ENCODE measurements around the gene MPP3.
"Not testable (repeated sequence)": the region's sequence is repeated elsewhere in the genome, so short reads cannot be mapped to it uniquely, and the experiment has no call there.

MPP3 gene, protein sequence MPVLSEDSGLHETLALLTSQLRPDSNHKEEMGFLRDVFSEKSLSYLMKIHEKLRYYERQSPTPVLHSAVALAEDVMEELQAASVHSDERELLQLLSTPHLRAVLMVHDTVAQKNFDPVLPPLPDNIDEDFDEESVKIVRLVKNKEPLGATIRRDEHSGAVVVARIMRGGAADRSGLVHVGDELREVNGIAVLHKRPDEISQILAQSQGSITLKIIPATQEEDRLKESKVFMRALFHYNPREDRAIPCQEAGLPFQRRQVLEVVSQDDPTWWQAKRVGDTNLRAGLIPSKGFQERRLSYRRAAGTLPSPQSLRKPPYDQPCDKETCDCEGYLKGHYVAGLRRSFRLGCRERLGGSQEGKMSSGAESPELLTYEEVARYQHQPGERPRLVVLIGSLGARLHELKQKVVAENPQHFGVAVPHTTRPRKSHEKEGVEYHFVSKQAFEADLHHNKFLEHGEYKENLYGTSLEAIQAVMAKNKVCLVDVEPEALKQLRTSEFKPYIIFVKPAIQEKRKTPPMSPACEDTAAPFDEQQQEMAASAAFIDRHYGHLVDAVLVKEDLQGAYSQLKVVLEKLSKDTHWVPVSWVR

DNA sequence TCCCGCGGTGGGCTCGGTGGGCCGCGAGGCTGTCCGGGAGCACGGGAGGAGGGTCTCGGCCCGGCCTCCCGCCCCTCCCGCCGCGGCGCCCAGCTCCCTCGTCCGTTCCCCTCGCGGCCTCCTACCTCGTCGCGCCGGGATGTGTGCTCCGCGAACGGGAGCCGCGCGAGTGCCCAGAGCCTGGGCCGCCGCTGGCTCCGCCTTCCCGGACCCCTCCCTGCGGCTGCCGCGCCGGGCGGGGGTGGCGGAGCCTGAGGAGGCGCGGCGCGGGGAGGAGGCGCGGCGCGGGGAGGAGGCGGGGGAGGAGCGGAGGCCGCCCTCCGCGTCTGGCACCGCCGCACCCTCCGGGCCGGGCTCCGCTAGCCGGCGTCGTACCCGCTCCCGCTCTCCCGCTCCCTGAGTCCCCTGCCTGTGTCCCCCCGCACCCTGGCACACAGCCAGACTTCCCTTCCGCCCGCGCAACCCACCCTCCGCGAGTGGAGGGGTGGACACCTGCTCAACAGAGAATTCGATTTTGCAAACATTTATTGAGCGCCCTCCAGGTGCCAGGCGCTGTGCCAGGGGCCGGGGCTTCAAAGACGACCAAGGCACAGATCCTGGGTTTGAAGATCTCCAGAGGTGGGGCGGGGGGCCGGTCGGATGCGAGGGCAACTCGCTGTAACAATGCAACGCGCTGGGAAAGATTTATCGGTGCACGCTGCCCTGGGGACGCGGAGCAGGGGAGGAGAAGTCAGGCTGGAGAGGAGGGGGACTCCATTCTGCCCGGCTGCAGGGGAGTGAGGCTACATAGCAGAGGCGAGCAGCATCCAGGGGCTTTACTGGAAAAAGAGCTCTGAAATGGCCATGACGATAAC, at the start of gene MPP3:
MPP3 (minus strand) TSS at position 171 of the 854 bp plus-strand sequence. CDS start 1,240 bp downstream, outside the sequence.
- DNase-seq (ENCODE audit: low spot score) = no peak

DNA sequence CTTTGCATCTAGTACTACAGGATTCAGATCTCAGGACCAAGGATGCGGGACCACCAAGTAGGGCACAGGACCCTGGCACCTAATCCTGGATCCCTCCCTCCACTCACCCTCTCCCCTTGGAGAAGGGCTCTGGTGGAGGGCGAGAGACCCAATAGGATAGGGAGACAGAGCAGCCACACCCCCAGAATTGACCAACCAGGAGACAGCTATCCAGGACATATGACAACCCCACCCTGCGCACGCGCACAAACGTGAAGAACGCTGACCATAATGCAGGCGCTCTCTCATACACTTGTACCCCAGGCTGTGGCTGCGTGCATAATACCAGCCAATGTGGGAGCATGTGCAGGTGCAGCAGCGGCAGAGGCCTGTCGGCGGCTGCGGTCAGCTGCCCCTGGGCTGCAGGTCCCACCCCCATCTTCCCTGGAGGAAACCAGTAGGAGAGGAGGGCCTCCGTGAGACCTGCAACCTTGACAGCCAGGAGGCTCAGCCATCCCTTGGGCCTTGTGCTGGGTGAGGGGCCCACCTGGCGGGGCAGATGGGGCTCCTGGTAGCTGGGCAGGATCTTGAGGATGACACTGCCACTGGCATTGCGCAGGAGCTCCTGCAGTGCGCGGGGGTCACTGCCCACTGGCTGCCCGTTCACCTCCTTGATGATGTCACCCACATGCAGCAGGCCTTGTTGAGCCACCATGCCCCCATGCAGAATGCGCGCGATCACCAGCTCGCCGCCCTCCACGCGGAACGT, 49.0 kb upstream of the MPP3 start:
- no peak for DNase-seq (ENCODE audit: low spot score)

DNA sequence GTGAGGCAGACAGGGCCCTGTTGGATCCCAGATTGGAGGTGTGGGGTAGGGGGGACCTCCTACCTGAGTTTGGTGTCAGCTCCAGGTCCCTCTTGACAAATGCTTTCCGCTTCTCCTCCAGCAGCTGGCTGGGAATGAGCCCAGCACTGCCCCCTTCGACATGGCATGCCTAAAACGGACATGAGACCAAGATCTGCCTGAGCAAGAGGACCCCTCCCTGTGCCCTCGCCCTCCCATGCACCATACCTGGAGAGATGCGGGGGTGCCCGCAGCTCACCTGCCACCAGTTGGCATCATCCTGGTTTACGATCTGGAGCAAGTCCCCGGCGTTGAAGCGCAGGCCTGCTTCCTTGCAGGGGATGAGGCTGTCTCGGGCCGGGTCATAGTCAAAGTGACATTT, 48.2 kb upstream of the MPP3 start:
- no peak for DNase-seq (ENCODE audit: low spot score)

DNA sequence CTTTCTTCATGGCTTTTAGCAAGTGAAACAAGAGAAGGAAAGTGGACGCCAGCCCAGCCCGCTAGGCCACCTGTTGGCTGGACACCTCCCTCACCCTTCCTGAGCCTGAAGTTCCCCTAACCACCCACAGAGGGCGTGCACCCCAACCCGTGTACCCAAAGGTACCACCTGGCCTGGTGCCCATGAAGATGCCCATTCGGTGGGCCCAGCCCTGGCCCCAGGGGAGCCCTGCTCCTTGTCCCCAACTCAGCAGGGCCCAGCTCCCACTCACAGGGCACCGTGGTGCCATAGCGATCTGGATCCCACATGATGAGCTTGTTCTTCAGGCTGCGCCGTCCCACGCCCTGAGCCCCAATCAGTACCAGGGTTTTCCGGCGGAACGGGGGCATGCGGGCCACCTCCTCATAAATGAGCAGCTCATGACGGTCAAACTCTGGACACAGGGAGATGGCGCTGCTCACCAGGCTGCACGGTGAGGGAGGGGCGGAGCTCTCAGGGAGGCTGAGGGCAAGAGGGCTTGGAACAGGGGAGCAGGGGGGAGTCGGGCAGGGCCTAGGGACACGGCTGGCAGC, 47.6 kb upstream of the MPP3 start:
- DNase-seq (ENCODE audit: low spot score) = peak; percentile 50

DNA sequence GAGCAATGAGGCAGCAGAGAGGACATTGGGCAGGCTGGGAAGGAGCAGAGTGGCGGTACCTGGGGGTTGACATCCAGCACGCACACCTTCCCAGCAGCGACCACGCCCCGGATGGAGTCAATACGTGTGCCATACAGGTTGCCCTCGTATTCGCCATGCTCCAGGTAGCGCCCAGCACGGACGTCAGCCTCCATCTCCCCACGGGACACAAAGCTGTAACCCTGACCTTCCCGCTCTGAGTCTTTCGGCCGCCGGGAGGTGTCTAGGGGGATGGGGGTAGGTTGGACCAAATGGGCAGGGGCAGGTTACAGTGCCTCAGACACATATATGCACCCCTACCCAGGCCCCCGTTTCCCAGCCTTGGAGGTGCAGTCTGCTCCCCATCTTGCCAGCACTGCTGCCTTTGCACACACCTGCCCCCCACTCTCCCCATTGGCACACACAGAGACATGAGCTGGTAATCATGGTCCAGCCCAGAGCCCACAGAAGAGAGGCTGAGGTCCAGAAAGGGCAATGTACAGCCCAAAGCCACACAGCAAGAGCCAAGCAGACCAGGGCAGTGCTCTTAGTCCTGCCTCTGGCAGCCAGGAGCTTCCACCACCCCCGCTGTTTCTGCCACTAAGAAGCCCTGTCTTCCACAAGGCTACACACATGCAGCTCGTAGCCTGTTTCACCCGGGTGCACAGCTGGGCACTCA, 46.9 kb upstream of the MPP3 start:
- DNase-seq (ENCODE audit: low spot score) = no peak

DNA sequence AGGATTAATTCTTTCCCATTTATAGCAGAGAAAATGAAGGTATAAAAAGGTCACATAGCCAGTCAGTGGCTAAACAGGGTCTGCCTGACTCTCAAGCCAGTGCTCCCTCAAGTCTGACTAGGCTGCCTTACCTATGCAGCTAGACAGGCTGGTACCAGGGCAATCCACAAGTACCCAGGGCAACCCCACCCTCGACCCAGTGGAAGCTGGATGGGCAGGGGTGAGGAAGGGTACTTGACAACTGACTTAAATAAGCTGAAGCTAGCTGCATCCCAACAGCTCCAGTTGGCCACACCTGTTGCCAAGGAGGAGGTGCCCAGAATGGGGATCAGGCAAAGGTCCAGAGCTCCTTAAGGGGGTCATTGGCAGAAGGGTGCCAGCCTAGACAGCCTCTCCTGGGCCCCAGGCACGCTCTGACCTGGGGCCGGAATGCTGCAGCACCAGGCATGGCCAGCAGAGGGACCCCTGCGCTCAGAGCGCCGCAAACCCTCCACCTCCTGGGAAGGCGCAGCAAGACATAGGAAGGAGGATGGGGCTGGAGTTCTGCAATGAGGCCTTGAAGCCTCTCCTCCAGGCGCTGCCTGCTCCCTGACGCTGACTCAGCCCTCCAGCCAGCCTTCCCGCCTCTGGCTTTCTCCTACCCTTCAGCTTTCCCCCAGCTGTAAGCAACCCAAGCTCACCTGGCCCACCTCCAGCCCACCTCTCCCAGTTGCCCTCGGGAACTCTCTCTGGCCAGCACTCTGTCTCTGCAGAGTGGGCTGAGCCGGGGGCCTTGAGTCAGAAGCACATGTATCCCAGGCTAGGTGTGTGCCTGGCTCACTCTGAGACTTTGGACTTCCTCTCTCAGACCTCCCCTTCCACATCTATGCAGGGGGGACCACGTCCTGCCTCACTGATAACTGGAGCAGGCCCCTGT, 45.6 kb upstream of the MPP3 start:
- DNase-seq (ENCODE audit: low spot score) = peak; percentile 54

DNA sequence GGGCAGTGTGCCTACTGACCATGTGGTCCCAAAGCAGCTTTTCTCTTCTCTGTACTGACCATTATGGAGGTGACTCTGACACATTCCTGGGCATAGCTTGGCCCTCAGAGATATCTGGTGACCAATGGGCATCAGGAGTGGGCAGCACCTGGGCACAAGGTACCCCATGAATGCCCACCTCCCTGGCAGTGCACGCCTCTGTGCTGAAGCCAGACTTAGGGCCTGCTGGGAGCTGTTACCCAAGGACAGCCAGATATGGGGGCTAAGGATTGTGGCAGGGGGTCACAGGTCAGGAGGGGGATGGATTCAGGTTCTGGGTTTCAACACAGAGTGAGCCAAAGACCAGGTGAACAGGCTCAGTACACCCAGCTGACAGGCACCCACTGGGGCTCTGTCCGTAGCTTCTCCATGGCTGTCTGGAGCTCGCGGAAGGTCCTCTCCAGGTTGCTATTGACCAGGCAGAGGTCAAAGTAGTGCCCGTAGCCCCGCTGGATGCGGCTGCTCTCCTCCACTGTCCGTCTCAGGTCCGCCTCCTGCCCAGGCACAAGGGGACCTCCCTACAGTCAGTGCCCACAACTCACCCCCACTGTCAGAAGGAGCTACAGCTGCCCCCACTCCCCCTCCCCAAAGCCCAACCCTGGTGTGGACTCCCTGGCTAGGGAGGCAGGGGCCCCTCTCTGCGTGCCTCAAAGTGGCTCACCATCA, 44.7 kb upstream of the MPP3 start:
- DNase-seq (ENCODE audit: low spot score) = no peak

DNA sequence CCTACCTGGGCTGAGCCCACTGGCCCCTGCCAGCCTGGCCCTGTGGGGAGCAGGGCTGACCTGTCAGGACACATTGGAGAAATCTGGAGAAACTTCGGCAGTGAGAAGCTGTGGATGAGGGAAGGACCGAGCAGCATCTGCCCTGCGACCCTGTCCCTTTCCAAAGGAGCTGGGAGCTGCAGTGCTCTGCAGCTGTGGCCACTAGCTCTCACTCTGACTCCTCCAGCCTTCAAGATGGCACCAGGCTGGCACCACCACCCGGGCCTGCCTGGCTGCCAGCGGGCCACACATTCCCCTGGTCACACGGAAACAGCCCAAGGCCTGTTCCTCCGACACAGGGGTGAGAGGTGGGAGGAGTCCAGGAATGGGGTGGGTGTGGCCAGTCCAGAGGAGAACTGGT, 44.1 kb upstream of the MPP3 start:
- no peak for DNase-seq (ENCODE audit: low spot score)

DNA sequence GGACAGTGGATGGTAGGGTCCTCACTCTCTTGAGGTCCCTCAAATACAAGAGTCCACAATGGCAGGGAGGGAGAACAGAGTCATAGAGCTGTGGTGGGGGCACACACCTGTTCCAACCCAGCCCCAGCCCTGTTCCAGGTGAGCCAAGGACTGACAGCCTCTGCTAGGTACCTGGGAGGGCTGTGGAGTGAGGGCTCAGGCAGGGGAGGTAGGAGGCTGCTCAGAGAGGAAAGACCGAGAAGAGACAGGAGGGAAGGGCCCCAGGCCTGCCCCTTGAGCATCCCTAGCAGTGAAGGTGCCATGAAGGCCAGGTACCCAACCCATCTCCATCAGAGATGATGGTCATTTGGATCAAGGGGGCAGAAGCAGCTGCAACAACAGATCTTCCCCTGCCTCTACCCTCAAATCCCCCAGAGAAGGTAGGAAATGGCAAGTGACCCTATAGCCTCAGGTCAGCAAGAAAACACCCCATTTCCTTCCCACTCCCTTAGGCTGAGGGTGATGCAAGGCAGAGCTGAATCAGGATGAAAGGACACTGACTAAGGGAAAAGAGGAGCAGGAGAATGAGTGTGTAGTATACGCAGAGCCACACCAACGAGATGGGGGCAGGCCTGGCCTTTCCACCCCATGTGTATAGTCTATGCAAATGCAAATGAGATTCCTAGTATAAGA, 42.7 kb upstream of the MPP3 start:
- no peak for DNase-seq (ENCODE audit: low spot score)

DNA sequence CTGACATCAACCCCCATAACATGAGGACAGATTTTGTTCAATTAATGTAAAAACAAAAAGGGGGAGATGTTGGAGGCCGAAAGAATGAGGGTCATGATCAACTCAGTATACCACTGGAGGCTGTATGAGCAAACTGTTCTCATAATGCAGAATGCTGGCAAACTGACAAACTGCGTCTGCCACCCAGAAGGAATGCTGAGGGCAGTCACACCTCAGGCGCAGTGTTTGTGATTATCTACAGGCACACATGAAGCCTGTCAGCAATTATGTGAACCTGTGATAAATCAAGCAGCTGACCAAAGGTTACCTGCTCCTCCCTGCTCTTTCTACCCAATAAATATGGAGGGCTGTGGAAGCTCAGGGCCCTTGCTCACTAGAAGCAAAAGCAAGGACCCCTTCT, 41.3 kb upstream of the MPP3 start:
- no peak for DNase-seq (ENCODE audit: low spot score)

DNA sequence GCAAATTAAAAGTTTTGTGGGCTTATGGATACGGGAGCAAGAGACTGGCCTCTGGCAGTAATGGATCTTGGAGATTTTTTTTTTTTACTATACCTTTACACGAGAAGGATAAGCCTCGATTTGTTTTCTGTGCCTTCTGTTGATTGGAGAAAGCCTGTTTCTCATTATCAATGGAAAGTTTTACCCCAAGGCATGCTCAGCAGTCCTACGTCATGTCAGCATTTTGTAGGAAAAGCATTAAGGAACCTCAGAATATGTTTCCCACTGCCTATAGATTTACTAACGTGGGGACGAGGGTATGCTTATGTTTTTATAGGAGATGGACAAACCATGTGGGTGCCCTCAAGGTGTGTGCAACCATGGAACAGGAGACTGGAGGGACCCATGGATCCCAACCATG, 40.9 kb upstream of the MPP3 start:
- DNase-seq (ENCODE audit: low spot score) = no peak

DNA sequence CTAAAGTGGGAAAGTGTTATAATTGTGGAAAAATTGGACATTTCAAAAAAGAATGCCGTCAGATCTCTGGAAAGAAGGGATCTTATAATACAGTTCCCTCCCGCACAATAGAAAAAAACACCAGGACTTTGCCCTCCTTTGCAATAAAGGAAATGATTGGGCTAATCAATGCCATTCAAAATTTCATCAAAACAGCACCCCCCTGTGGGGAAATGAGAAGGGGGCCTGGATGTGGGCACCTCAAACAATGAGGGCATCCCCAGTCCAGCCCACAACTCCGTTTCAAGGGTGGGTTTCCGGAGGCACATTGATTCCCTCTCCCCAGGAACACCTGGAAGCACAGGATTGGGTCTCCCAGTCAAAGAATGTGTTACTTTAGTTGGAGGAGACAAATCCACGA, 40.1 kb upstream of the MPP3 start:
- no peak for DNase-seq (ENCODE audit: low spot score)

DNA sequence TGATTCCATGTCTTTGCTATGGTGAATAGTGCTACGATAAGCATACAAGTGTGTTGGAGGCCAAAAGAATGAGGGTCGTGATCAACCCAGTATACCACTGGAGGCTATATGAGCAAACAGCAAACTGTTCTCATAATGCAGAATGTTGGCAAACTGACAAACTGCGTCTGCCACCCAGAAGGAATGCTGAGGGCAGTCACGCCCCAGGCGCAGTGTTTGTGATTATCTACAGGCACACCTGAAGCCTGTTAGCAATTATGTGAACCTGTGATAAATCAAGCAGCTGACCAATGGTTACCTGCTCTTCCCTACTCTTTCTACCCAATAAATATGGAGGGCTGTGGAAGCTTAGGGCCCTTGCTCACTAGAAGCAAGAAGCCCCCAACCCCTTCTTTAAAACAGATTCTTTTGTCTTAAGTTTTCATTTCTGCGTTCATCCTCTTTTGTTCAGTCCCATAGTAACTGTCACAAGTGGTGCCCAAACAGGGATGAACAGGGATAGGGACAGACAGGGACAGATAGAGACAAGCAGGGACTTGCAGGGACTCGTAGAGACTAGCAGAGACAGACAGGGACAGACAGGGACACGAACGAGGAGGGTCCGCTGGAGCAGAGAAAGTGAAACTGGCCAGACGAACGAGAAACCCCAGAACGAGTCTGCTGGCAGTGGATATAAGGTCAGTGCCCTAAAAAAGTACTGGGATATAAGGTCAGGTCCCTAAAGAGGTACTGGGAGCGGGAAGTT, 39.2 kb upstream of the MPP3 start:
- no peak for DNase-seq (ENCODE audit: low spot score)

DNA sequence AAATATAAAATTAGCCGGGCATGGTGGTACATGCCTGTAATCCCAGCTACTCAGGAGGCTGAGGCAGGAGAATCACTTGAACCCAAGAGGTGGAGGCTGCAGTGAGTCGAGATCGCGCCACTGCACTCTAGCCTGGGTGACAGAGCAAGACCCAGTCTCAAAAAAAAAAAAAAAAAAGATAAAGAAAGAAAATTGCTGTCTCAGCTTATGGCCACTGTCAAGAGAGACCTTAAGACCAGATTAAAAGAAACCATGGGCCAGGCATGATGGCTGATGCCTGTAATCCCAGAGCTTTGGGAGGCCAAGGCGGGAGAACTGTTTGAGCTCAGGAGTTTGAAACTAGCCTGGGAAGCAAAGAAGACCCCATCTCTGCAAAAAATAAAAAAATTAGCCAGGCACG, 36.1 kb upstream of the MPP3 start:
- DNase-seq (ENCODE audit: low spot score) = not testable (repeated sequence)

DNA sequence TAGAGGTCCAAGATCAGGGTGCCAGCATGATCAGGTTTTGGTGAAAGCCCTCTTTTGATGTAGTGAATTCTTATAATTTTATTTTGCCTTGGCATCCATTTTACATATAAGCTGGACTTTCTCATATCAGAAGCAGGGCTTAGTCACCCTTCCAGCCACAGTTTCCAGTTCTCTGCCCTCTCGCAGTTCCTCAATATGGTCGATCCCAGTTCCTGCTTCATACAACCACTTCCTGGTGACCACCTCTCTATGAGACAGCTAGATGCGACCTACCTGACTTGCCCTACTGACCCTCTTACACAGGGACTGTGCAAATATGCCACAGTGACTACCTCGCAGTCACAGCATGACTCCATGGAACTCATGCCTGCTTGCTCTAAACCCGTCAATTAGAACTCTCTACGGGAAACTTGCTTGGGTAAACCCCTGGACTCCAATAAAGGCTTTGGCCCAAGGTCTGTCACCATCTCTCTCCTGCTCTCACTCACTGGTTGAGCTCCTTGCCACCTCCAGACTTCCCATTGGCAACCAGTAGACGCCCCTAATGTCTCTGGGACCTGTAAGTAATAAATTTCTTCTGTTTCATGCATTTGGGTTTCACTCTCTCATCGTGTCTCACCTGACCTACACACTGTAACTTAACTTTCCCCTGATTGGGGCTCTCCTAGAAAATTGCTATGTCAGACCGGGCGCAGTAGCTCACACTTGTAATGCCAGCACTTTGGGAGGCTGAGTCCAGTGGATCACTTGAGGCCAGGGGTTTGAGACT, 35.5 kb upstream of the MPP3 start:
- DNase-seq (ENCODE audit: low spot score) = no peak

DNA sequence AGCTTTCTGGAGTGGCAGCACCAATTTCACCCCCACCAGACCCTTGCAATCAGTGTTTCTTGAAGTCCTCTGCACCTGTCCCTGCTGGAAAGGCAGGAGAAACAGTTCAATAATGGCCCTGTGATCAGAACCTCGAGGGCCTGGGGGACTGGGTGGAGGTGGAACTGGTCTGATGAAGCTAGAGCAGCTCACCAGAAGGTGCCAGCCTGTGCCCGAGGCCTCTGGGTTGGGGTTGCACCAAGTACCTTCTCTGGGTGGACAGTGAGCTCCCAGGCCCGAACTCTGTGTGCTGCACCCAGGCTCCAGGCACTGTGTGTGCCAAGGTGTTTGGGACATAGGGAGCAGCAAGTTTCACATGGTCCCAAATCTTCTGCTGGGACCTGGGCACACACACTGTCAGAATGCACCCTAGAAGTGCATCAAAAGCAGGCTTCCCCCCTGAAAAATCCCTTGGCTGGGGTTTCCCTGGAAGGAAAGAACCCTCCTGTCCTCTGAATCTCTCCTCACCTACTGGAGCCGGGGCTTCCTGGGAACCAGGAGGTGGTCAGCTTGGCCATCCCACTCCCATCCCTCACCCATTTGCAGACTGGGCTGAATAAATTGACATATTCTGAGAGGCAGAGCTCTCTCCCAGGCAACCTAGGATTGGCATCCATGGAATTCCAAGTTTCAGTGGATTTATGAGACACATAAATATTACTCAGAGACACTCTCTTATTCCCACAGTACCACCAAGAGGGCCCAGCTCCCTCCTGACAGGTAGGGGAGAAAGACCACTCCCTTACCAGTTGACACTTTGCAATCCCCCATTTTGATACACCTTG, 31.4 kb upstream of the MPP3 start:
- no peak for DNase-seq (ENCODE audit: low spot score)

All from activated CD4-positive, alpha-beta T cell treated with anti-CD3 and anti-CD28 coated beads, Interleukin-2, Interleukin-4, amounts not matched to agents 100 ng/mL and 50 ng/mL, durations not matched to agents 16 hours and 8 hours (primary cell).